GM10248 (cell line): ENCODE results near the gene DSCAML1.
A peak's percentile ranks its signal among the peaks of the same experiment; 100 is the strongest.
"Not testable (repeated sequence)": the region's sequence is repeated elsewhere in the genome, so short reads cannot be mapped to it uniquely, and the experiment has no call there.

Experiments used
- CTCF ChIA-PET: fragments of 300-600 bp; sonication (Branson Sonifier 250); formaldehyde crosslinking; extraction: SDS; loops from one replicate; lab custom pipeline; 2021; ENCODE audit warnings: antibody characterized with exemption; lab: Yijun Ruan, JAX
- POLR2A ChIA-PET: fragments of 350-650 bp; sonication (Branson Sonifier 250); formaldehyde crosslinking; extraction: SDS; loops from one replicate; lab custom pipeline; 2020; ENCODE audit warnings: antibody characterized with exemption; lab: Yijun Ruan, JAX
- DNase-seq: peaks from one replicate; pipeline ENCODE4 v3.0.0; 2012; ENCODE audit errors: extremely low spot score
- CTCF ChIP-seq: IDR thresholded peaks from 2 replicates; pipeline ENCODE4 v1.5.1; 2012; ENCODE audit warnings: mild to moderate bottlenecking, low read depth; ENCODE audit errors: extremely low read depth, missing control alignments, control extremely low read depth

DSCAML1 gene

DNA sequence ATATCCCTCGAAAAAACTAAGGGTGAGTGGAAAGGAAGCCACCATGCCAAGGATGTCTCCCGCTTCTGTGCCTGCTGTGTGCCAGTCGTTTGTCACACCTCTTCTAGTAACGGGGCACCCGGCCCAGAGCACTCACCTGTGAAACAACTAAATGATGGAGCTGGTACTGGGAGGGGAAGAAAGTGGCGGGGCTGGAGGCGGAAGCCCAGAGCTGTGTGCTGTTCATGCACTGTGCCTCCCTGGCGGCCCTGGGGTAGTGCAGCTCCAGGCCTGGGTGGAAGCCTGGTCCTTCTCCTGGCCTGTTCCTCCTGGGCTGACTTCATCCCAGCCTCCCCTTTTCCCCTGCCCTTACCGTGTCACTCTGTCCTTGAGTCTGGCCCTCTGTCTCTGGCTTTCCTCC lies 339.2 kb downstream of the DSCAML1 start:
- POLR2A ChIA-PET, result no interaction called here
- CTCF ChIA-PET, result interaction anchor here (1.0 to 1.6 kb wide), 5 partner anchors 11 to 361 kb away, joined by 3 to 7 read pairs (median 4); no protein-coding TSS in a partner anchor
- TF ChIP-seq CTCF, result no peak
- no peak for DNase-seq

DNA sequence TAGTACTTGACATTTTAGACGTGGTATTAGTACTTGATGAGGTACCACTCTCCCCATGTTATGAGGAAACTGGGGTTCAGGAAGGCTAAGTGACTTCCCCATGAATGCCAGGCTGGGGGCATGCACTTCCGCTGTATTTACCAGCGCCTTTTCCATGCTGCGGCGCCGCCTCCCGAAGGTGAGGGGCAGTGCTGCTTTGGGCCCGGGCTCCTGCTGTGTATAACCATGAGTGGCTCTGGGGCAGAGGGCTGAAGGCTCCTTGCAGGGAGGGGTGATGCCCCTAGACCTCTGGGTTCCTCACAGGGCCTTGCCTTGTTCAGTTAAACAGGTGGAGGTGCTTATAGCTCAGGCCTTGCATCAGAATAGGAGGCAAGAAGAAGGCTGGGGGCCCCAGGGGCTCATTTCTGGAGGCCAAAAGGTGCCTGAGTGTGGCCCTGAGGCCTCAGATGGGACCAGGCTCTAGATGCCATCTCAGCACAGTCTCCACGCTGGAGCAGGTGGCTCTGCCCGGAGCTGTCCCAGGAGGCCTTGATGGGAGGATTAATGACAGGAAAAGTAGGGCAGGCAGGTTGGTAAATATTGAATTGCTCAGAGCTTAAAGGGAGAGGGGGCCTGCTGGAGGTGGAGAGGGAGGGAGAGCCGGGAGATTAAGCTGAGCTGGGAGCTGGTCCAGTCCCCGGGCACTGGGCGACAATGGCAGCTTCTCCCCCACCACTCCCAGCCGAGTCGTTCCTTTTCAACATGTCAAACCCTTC lies 339.8 kb downstream of the DSCAML1 start:
- DNase-seq, result no peak
- ChIA-PET POLR2A (interaction anchor here (0.7 kb wide), 1 partner anchor 40 kb away, joined by 6 read pairs; no protein-coding TSS in a partner anchor), CTCF (interaction anchor here (1.0 to 2.9 kb wide), 6 partner anchors 11 to 362 kb away, joined by 4 to 12 read pairs (median 6); no protein-coding TSS in a partner anchor)
- TF ChIP-seq CTCF, result no peak

DNA sequence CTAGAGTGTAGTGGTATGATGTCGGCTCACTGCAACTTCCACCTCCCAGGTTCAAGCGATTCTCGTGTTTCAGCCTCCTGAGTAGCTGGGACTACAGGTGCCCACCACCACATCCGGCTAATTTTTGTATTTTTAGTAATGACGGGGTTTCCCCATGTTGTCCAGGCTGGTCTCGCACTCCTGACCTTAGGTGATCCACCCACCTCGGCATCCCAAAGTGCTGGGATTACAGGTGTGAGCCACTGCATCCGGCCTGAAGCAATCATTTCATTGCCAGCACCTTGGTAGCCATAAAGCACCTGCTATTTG lies 340.3 kb downstream of the DSCAML1 start:
- CTCF ChIA-PET, result interaction anchor here (1.2 to 2.9 kb wide), 6 partner anchors 9 to 31 kb away, joined by 3 to 12 read pairs (median 6); no protein-coding TSS in a partner anchor
- POLR2A ChIA-PET, result interaction anchor here (0.7 kb wide), 2 partner anchors 40 to 277 kb away, joined by 4 to 6 read pairs; no protein-coding TSS in a partner anchor

DNA sequence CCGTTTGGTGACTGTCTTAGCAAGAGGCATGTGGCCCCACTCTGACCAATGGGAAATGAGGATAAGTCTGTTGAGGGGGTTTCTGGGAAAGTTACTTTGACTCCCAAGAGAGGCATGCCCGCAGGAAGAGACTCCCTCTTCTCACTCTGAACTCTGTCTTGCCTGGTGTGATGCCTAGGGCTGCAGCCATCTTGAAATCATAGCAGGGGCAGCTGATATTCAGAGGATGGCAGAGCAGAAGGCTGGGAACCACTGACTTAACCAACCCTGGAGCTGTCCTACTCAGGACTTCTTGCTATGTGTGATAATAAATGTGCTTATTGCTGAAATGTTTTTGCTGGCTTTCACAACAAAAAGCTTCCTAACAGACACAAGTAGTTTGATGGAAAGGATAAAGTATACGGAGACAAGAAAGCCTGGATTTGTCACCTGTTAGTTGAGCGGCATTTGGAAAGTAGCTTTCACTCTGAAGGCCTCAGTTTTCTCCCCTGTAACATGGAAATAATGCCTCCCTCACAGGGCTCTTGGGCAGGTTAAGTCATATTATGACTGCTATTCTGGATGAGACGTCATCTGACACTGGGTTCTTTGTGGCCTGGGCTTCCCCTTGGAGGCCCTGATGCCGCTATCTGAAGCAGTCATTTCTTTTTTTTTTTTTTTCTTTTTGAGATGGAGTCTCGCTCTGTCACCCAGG lies 340.8 kb downstream of the DSCAML1 start:
- POLR2A ChIA-PET, result interaction anchor here (0.7 kb wide), 2 partner anchors 41 to 276 kb away, joined by 4 to 6 read pairs; no protein-coding TSS in a partner anchor
- CTCF ChIA-PET, result interaction anchor here (1.2 to 2.9 kb wide), 6 partner anchors 9 to 31 kb away, joined by 3 to 12 read pairs (median 4); no protein-coding TSS in a partner anchor
- DNase-seq, result peak; percentile 76
- no peak for TF ChIP-seq CTCF

More for the DNA sequence above, 340.3 kb downstream of the DSCAML1 start:
- DNase-seq, result not testable (repeated sequence)

GRCh38 chr11:117454564-117454917 lies 342.5 kb downstream of the DSCAML1 start:
- ChIA-PET CTCF (interaction anchor here (1.6 to 2.9 kb wide), 2 partner anchors 20 to 29 kb away, joined by 5 to 12 read pairs; no protein-coding TSS in a partner anchor), POLR2A (no interaction called here)
- no peak for DNase-seq
- TF ChIP-seq CTCF, result no peak

DNA sequence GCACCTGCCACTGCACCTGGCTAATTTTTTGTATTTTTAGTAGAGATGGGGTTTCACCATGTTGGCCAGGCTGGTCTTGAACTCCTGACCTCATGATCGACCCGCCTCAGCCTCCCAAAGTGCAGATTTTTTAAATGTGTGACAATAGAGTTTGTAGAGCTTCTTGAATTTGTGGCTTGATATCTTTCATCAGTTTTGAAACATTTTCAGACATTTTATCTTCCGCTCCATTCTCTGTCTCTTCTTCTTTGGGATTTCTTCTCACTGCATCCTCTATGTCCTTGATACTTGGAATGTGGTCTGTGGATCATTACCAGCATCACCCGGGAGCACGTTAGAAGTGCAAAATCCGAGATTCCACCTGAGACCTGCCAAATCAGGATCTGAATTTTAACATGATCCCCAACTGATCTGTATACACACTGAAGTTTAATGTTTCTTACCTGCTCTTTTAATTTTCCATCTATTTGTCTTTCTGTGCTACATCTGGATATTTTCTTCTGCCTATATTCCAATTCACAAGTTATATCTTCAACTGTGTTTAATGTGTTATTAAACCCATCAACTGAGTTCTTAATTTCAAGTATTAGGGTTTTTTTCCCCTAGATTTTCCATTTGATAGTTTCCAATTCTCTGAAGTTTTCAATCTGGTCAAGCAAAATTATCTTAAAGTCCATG lies 343.0 kb downstream of the DSCAML1 start:
- CTCF ChIA-PET, result interaction anchor here (1.2 to 2.9 kb wide), 2 partner anchors 28 to 29 kb away, joined by 3 to 12 read pairs; no protein-coding TSS in a partner anchor
- POLR2A ChIA-PET, result no interaction called here
- DNase-seq, result no peak
- TF ChIP-seq CTCF, result no peak
